Measurements from ENCODE around the gene CTAGE6. TPM values are rescaled to one million over a fixed set of nuclear protein-coding genes. Genes with fewer than 3 reads are reported as not detected.
"Not testable (repeated sequence)": the region's sequence is repeated elsewhere in the genome, so short reads cannot be mapped to it uniquely, and the experiment has no call there.

Gene CTAGE6
- total RNA-seq, 1 donor from 2014 or later: 0.86 TPM

DNA sequence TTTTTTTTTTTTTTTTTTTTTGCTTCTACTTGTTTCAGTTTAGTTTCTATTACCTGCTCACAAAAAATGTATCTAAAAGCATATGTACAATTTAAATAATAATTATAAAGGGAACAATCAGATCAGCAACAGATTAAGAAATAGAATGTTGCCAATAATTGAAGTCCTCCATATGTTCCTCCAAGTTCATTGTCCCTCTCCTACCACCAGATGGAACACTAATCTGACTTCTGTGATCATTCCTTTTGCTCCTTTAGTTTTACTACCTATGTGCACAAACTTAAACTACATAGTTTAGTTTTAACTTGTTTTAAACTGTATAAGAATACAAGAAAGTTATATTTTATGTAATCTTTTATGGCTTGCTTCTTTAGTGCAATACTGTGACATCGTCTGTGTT is 5.6 kb upstream of the CTAGE6 start:
- H3K36me3 Mint-ChIP-seq (ENCODE audit: unreplicated experiment); H3K4me1 Mint-ChIP-seq (ENCODE audit: unreplicated experiment); H3K27ac Mint-ChIP-seq (ENCODE audit: unreplicated experiment); DNase-seq (ENCODE audit: extremely low spot score, unreplicated experiment); H3K27me3 Mint-ChIP-seq (ENCODE audit: unreplicated experiment); H3K9me3 Mint-ChIP-seq (ENCODE audit: unreplicated experiment); H3K4me3 Mint-ChIP-seq (ENCODE audit: unreplicated experiment): not testable (repeated sequence)

DNA sequence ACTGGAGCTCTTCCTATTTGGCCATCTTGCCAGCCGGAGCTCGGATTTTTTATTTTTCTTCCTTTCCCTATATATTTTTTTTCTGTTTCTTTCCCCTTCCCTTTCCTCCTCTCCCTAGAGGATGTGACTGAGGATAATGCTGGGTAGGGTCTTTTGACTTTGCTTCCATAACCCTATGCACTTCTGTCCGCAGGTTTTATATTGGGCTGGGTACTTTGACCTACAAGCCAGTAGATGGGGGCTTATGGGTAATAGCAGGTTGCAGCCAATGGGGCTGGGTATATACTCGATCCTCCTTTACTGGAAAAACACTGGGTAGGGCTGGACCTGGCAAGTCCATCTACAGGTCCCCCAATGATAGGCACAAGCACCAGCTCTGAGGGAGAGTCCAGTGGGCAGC is 12.2 kb downstream of the CTAGE6 start:
- not testable (repeated sequence) for DNase-seq (ENCODE audit: extremely low spot score, unreplicated experiment); H3K4me1 Mint-ChIP-seq (ENCODE audit: unreplicated experiment); H3K9me3 Mint-ChIP-seq (ENCODE audit: unreplicated experiment); H3K36me3 Mint-ChIP-seq (ENCODE audit: unreplicated experiment); H3K27ac Mint-ChIP-seq (ENCODE audit: unreplicated experiment); H3K4me3 Mint-ChIP-seq (ENCODE audit: unreplicated experiment); H3K27me3 Mint-ChIP-seq (ENCODE audit: unreplicated experiment)

DNA sequence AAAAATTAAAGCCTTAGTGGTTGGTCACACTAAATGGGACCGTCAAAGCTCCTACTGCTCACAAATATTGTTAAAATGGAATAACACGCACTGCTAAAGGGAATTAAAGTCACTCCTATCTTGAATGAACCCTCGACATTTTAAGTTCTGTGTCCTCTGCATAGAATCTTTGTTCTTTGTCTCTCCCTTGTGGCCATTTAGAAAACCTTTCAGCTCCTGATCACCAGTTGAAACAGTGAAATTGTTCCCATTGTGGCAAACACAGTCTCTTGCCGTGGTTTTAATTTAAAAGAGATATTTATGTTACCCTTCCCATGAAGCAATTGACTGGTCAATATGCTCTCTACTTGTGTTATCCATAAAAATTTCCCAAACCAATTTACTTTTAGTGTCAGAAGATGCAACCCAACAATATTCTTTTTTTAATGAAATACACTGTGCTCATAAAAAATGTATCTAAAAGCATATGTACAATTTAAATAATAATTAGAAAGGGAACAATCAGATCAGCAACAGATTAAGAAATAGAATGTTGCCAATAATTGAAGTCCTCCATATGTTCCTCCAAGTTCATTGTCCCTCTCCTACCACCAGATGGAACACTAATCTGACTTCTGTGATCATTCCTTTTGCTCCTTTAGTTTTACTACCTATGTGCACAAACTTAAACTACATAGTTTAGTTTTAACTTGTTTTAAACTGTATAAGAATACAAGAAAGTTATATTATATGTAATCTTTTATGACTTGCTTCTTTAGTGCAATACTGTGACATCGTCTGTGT is 20.3 kb downstream of the CTAGE6 start:
- H3K4me3 Mint-ChIP-seq (ENCODE audit: unreplicated experiment); H3K27me3 Mint-ChIP-seq (ENCODE audit: unreplicated experiment); H3K4me1 Mint-ChIP-seq (ENCODE audit: unreplicated experiment); H3K27ac Mint-ChIP-seq (ENCODE audit: unreplicated experiment); DNase-seq (ENCODE audit: extremely low spot score, unreplicated experiment); H3K9me3 Mint-ChIP-seq (ENCODE audit: unreplicated experiment); H3K36me3 Mint-ChIP-seq (ENCODE audit: unreplicated experiment): not testable (repeated sequence)
- TF ChIP-seq, protein P1, sequence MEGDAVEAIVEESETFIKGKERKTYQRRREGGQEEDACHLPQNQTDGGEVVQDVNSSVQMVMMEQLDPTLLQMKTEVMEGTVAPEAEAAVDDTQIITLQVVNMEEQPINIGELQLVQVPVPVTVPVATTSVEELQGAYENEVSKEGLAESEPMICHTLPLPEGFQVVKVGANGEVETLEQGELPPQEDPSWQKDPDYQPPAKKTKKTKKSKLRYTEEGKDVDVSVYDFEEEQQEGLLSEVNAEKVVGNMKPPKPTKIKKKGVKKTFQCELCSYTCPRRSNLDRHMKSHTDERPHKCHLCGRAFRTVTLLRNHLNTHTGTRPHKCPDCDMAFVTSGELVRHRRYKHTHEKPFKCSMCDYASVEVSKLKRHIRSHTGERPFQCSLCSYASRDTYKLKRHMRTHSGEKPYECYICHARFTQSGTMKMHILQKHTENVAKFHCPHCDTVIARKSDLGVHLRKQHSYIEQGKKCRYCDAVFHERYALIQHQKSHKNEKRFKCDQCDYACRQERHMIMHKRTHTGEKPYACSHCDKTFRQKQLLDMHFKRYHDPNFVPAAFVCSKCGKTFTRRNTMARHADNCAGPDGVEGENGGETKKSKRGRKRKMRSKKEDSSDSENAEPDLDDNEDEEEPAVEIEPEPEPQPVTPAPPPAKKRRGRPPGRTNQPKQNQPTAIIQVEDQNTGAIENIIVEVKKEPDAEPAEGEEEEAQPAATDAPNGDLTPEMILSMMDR (IDR thresholded peaks at IDR 0.05): peak; percentile 65

DNA sequence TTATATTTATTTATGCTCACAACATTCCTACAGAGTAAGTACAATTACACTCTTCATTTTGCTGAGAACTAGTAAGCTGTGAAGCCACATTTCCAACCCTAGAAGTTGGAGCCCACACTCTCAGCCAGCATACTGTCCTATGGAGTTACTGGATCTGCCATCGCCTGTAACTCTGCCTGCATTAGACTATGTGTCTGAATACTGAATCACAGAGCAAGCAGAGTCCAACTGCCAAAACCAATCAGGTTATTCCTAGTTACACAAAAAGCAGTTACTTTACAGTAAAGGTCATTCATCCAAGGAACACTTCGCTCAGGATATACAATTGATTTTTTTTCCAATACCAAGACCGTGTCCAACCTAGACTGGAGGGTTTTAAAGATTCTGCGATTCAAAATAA is 21.5 kb downstream of the CTAGE6 start:
- no peaks in the 10 kb centered on the region for H3K36me3 Mint-ChIP-seq (ENCODE audit: unreplicated experiment)
- H3K4me1 Mint-ChIP-seq (ENCODE audit: unreplicated experiment): peaks cover 6% of the 10 kb centered on the region
- TF ChIP-seq, protein P1 (IDR thresholded peaks at IDR 0.05): no peak
- H3K27me3 Mint-ChIP-seq (ENCODE audit: unreplicated experiment): peaks cover 2% of the 10 kb centered on the region
- no peak overlapping the region for H3K4me3 Mint-ChIP-seq (ENCODE audit: unreplicated experiment)
- H3K27ac Mint-ChIP-seq (ENCODE audit: unreplicated experiment): no peak overlapping the region
- DNase-seq (ENCODE audit: extremely low spot score, unreplicated experiment): no peak
- H3K9me3 Mint-ChIP-seq (ENCODE audit: unreplicated experiment): no peaks in the 10 kb centered on the region

DNA sequence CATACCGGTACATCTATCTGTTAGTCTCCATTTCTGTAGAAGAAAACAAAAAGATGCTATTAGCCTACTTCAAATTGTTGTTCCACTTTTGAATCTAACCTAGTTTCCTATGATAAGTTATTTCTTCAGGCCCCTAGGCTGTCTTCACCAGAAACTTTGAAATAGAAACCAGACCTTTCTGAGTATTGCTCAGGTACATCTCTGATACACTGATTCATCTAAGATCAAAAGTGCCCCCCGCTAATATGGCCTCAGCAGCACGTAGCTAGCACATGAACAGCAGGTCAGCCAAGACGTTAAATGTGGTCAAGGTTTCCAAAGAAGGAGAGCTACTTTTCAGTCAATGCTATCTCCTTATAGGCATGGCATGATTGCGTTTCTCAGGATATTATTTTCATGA is 23.6 kb downstream of the CTAGE6 start:
- no peak overlapping the region for H3K27ac Mint-ChIP-seq (ENCODE audit: unreplicated experiment)
- H3K36me3 Mint-ChIP-seq (ENCODE audit: unreplicated experiment): peaks cover 3% of the 10 kb centered on the region
- no peaks in the 10 kb centered on the region for H3K9me3 Mint-ChIP-seq (ENCODE audit: unreplicated experiment)
- no peak overlapping the region for H3K4me3 Mint-ChIP-seq (ENCODE audit: unreplicated experiment)
- TF ChIP-seq, protein P1 (IDR thresholded peaks at IDR 0.05): no peak
- H3K4me1 Mint-ChIP-seq (ENCODE audit: unreplicated experiment): peaks cover 6% of the 10 kb centered on the region
- DNase-seq (ENCODE audit: extremely low spot score, unreplicated experiment): no peak
- H3K27me3 Mint-ChIP-seq (ENCODE audit: unreplicated experiment): peaks cover 2% of the 10 kb centered on the region

DNA sequence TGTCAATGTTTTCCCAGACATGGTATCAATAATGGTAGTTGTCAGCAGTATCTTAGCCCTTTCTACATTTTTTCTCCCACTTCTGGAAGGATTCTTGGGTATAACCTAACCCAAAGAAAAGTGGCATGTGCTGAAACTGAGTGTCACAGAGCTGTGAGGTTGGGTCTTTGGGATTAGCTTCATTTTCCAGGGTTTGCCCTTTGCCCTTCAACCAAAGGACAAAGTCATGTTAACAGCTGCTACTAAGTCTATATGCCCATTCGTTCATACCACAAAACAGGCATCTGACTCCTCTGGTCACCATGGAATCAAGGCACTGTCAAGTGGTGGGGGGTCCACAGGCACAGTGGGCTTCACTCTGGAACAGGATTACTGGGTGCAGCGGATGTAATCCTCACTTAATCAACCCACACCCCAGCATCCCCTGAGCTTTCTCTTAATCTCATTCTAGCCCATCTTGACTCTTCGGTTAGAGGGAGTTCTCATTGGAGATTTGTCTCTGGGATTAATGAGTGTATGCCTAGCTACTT is 29.1 kb downstream of the CTAGE6 start:
- Mint-ChIP-seq H3K4me1 (ENCODE audit: unreplicated experiment) (no peaks in the 10 kb centered on the region), H3K36me3 (ENCODE audit: unreplicated experiment) (peaks cover 3% of the 10 kb centered on the region), H3K4me3 (ENCODE audit: unreplicated experiment) (no peak overlapping the region), H3K9me3 (ENCODE audit: unreplicated experiment) (no peaks in the 10 kb centered on the region), H3K27ac (ENCODE audit: unreplicated experiment) (no peak overlapping the region), H3K27me3 (ENCODE audit: unreplicated experiment) (no peaks in the 10 kb centered on the region)
- DNase-seq (ENCODE audit: extremely low spot score, unreplicated experiment): no peak
- TF ChIP-seq, protein P1 (IDR thresholded peaks at IDR 0.05): no peak

DNA sequence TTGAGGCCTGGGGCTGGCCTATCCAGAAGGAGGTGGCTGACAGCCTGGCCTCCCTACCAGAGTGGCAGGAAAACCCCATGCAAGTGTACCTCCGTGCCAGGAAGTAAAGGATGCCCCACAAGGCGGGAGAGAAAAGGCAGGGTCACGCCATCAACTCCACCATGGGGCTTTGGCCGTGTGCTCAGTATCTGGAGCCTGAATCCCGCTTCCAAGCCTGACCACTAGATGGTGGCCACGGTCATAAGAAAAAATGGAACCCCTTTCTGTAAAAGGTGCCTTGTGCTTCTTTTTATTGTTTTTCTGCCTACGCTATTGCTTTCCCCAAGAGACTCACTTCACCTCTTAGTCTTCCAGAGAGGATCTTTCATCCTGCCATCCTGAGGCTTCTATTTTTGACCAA is 29.9 kb downstream of the CTAGE6 start:
- H3K27me3 Mint-ChIP-seq (ENCODE audit: unreplicated experiment); H3K9me3 Mint-ChIP-seq (ENCODE audit: unreplicated experiment); H3K4me1 Mint-ChIP-seq (ENCODE audit: unreplicated experiment); H3K36me3 Mint-ChIP-seq (ENCODE audit: unreplicated experiment); H3K27ac Mint-ChIP-seq (ENCODE audit: unreplicated experiment); DNase-seq (ENCODE audit: extremely low spot score, unreplicated experiment); H3K4me3 Mint-ChIP-seq (ENCODE audit: unreplicated experiment): not testable (repeated sequence)

DNA sequence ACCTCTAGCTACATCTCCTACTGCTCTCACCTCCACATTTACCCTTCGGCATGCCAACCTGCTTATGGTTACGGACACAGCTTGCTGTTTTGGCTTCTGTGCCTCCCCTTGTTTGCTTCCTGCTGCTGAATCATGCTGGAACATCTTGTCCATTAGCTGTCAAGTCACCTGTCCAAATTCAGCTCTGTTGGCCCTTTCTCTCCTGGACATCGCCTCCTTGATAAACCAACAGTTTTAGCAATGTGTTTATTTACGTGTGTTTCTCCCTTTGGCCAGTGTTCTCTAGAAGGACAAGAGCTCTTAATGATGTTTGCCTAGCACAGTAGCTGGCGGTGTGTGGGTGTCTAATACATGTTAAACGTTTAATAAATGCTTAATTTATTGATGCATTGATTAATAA is 31.4 kb downstream of the CTAGE6 start:
- not testable (repeated sequence) for H3K27me3 Mint-ChIP-seq (ENCODE audit: unreplicated experiment); H3K9me3 Mint-ChIP-seq (ENCODE audit: unreplicated experiment); H3K27ac Mint-ChIP-seq (ENCODE audit: unreplicated experiment); H3K36me3 Mint-ChIP-seq (ENCODE audit: unreplicated experiment); DNase-seq (ENCODE audit: extremely low spot score, unreplicated experiment); H3K4me3 Mint-ChIP-seq (ENCODE audit: unreplicated experiment); H3K4me1 Mint-ChIP-seq (ENCODE audit: unreplicated experiment)

DNA sequence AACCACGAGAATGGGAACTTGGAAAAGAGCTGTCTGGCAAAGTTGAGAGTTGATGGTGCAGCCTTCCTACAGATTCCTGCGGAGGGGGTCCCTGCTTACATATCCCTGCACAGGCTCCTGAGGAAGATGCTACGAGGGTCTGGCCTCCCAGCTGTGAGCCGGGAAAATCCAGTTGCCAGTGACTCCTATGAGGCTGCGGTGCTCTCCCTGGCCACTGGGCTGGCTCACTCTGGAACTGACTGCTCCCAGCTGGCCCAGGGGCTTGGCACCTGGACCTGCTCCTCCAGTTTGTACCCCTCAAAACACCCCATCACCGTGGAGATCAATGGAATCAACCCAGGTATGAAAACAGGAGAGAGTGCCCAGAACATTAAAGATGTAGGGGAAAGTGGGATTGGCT is 37.2 kb downstream of the CTAGE6 start:
- not testable (repeated sequence) for H3K27me3 Mint-ChIP-seq (ENCODE audit: unreplicated experiment); H3K27ac Mint-ChIP-seq (ENCODE audit: unreplicated experiment); H3K9me3 Mint-ChIP-seq (ENCODE audit: unreplicated experiment); DNase-seq (ENCODE audit: extremely low spot score, unreplicated experiment); H3K4me1 Mint-ChIP-seq (ENCODE audit: unreplicated experiment); H3K36me3 Mint-ChIP-seq (ENCODE audit: unreplicated experiment); H3K4me3 Mint-ChIP-seq (ENCODE audit: unreplicated experiment)

Data from osteocyte (in vitro differentiated cells).